Stimulated activated CD4-positive, alpha-beta T cell treated with anti-CD3 and anti-CD28 coated beads, Interleukin-4, amount 100 ng/mL, for 4 hours (primary cell): ENCODE measurements around the gene GMNN.
A peak's percentile ranks its signal among the peaks of the same experiment; 100 is the strongest.
"Not testable (repeated sequence)": the region's sequence is repeated elsewhere in the genome, so short reads cannot be mapped to it uniquely, and the experiment has no call there.

Source experiments
- DNase-seq, 2 experiments: peaks; one replicate each; pipeline ENCODE4 v3.0.0-alpha.2; 2020

The GMNN gene

DNA sequence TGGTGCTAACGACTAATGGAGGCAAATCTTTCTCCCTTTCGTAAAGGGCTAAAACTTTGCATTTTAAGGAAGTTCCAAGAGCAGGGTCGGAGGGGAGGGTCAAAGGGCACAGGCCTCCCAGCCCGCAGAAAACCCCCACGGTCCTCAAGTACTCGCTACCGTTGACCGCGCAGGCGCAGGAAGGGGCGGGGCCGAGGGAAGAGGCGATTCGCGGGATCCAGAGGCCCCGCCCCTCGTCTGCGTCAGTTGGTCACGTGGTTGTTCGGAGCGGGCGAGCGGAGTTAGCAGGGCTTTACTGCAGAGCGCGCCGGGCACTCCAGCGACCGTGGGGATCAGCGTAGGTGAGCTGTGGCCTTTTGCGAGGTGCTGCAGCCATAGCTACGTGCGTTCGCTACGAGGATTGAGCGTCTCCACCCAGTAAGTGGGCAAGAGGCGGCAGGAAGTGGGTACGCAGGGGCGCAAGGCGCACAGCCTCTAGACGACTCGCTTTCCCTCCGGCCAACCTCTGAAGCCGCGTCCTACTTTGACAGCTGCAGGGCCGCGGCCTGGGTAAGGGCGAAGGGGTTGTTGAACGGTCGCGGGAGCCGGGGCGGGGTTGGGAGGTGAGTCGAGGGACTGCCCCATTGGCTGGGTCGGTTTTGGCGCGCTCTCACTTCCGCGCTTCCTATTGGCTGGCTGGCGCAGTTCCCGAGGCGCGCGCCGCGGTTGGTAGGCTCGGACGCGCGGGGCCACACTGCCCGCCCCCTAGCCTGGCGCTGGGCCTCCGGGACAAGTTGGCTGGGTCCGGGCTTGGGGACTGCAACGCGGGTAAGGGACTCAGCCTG is at the start of gene GMNN:
GMNN (plus strand) TSS at position 242 of the 824 bp plus-strand sequence. CDS start 2,310 bp downstream, outside the sequence.
- peak; percentile 96 to 100 for DNase-seq

DNA sequence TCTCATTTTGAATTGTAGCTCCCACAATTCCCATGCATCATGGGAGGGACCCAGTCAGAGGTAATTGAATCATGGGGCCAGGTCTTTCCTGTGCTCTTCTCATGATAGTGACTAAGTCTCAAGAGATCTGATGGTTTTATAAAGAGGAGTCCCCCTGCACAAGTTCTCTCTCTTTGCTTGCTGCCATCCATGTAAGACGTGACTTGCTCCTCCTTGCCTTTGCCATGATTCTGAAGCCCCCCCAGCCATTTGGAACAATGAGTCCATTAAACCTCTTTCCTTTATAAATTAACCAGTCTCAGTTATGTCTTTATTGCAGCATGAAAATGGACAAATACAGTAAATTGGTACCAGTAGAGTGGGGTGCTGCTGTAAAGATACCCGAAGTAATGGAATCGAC is 44.1 kb upstream of the GMNN start:
- not testable (repeated sequence) for DNase-seq

DNA sequence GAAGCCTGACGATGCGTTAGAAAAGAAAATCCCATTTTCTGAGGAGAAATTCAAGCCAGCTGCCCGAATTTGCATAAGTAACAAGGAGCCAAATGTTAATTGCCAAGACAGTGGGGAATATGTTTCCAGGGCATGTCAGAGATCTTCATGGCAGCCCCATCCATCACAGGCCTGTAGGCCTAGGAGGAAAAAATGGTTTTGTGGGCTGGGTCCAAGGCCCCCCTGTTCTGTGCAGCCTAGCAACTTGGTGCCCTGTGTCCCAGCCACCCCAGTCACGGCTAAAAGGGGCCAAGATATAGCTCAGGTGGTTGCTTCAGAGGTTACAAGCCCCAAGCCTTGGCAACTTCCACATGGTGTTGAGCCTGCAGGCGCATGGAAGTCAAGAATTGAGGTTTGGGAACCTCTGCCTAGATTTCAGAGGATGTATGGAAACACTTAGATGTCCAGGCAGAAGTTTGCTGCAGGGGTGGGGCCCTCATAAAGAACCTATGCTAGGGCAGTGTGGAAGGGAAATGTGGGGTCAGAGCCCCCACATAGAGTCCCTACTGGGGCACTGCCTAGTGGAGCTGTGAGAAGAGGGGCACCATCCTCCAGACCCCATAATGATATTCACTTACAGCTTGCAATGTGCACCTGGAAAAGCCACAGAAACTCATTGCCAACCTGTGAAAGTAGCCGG is 43.1 kb upstream of the GMNN start:
- not testable (repeated sequence) for DNase-seq

DNA sequence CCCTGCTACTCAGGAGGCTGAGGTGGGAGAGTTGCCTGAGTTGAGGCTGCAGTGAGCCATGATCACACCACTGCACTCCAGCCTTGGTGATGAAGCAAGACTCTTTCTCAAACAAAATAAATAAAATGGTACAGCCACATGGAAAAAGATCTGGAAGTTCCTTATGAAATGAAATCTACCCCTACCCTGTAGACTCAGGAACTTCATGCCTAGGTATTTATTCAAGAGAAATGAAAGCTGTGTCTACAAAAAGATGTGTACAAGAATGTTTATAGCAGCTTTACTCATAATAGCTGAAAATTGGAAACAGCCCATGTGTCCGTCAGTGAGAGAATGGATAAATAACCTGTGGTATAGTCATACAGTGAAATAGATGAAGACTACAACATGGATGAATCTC is 40.6 kb upstream of the GMNN start:
- DNase-seq: no peak

DNA sequence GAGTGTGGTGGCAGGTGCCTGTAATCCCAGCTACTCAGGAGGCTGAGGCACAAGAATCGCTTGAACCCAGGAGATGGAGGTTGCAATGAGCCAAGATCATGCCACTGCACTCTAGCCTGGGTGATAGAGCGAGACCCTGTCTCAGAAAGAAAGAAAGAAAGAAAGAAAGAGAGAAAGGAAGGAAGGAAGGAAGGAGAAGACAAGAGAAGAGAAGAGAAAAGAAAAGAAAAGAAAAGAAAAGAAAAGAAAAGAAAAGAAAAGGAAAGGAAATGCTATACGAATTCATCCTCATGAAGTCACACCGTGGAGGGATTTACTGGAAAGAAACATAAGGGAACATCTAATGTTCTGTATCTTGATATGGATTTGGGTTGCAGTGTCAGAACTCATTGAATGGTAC is 40.0 kb upstream of the GMNN start:
- DNase-seq: not testable (repeated sequence)

DNA sequence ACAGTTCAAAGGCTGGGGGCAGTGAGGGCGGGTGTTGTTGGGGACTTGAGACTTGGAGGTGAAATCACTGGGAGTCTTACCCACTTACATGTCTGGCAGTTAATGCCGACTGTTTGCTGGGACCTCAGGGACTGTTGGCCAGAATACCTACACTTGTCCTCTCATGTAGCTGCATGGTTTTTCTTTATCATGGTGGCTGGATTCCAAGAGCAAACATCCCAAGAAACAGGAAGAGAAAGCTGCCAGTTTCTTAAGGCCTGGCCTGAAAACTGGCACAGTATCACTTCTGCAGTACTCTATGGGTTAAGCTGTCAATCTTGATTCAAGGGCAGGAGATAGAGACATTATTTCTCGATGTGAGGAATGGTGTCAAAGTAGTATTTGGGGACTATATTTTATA is 36.0 kb upstream of the GMNN start:
- no peak for DNase-seq

DNA sequence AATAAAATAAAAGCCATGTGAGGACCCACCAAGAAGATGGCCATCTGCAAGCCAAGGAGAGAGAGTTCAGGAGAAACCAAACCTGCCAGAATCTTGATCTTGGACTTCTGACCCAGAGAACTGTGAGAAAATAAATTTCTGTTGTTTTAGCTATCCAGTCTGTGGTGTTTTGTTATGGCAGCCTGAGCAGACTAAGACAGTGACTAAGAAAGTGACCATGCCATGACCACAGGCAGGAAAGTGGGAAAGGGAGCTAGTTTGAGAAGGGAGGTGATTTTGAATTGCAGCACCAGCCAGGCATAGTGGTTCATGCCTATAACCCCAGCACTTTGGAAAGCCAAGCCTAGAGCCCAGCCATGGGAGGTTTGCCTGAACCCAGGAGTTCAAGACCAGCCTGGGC is 33.9 kb upstream of the GMNN start:
- no peak for DNase-seq

DNA sequence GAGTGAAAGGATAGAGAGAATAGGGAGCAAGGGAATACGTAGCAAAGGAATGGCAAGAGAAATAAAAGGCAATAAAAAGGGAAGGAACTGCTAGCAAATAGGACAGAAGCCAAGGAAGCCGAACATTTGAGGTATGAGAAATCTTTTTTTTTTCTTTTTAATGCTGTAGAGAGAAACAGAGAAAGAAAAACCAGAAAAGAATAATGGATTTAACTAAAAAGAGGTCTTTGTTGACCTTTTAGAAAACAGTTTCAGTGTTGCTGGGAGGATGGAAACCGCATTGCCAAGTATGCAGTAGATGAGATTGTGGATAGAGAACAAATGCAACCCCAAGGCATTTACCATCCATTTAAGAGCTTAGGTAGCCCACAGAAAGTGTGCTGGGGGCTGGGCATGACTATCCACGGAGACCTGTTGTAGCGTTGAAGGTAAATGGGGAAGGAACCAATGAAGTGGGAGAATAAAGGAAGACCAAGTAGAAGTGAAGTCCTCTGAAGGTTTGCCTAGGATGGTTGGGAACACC is 32.5 kb upstream of the GMNN start:
- no peak for DNase-seq

DNA sequence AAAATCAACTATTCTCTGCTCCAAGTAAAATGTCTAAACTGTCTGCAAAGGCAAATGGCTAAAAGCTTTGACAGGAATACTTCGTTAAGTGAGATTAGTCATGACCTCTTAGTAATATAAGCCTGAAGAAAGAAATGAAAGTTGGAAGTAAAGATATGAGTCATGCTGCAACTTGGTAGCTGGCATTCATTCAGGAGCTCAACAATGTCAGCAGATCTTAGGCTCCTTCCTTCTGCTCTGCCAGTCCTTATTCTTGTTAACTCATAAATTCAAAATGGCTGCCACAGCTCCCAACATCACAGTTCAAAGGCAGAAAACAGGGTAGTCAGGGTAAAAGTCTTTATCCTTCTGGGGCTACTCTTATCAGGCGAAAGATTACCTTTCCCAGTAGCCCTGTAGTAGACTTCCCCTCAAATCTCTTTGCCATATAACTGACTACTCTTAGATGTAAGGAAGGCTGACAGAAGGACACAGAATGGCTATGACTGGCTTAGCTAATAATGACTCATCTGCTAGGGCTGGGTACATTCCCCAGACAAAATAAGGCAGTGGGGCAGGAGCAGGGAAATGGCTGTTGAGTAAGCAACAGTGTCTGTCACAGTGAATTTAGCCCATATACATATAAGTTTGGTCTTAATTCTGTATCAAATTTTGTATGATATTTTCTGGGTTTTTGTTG is 31.3 kb upstream of the GMNN start:
- DNase-seq: peak in 1 of 2 experiments; percentile 7

DNA sequence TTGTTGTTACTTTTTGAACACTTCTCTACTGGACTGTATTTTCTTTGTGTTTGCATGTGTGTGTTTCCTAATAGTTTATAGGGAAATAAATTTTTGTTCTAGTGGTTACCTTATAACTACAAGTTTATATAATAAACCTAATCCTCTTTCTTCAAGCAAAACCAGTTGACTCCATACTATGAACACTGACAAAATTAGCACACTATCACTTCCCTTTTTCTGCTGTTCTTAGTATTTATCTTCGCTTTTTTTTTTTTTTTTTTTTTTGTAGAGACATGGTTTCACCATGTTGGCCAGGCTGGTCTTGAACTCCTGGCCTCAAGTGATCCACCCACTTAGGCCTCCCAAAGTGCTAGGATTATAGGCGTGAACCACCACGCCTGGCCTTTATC is 30.8 kb upstream of the GMNN start:
- DNase-seq: no peak

DNA sequence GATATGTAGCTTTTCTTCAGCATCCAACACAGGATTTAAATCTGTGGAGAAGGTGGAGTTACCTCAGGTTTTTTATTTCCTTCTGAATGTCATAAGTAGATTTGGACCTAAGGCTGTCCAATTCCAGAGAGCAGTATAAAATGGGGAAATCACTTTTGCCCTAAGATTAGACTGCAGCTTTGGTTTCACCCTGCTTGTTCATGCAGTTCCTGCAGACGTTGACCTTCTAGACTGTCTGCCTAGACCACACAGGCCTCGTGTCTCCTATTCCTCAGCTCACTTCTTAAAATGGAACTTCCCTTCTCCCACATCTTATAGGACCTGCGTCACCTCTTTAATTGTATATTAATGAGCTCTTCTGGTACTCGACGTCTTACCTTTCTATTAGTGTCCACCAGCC is 29.8 kb upstream of the GMNN start:
- no peak for DNase-seq

DNA sequence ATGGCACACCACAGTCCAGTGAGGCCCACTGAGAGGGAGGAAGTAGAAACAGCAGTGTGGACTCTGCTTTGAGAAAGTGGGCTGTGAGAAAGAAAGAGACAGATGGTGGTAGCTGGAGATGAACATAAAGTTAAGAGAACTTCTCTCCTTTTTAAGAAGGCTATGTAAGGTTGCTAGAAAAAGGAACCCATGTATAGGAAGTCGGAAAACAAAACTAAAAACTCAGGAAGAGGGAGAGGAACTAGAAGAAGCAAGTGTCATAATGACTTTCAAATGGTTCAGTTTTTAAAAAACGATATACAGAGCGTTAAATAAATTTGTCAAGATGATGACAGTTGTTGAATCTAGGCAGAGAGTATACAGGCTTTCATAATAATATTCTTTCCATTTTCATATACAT is 25.4 kb upstream of the GMNN start:
- DNase-seq: no peak

DNA sequence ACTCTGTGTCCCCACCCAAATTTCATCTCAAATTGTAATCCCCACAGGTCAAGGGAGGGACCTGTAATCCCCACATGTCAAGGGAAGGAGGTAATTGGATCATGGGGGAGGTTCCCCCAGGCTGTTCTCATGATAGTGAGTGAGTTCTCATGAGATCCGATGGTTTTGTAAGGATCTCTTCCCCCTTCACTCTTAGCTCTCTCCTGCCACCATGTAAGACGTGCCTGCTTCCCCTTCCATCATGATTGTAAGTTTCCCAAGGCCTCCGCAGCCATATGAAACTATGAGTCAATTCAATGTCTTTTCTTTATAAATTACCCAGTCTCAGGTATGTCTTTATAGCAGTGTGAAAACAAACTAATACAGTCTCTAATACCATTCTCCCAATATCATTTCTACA is 23.9 kb upstream of the GMNN start:
- DNase-seq: not testable (repeated sequence)

DNA sequence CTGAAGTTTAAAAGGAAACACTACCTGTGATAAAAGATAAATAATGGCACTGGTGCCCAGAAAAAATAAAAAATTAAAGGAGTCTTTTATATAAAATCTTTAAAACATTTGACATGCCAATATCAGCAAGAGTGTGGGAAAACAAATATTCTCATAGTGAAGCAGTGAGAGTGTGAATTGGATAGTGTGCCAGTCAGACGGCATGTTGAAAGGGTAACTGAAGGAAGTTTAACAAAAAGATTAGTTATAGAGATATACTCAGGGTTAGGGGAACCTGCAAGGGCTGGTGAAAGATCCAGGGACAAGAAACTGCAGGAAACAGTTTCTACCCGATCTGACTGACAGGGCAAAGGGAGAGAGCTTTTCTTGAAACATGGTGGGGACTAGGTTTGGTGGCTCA is 22.2 kb upstream of the GMNN start:
- DNase-seq: no peak

DNA sequence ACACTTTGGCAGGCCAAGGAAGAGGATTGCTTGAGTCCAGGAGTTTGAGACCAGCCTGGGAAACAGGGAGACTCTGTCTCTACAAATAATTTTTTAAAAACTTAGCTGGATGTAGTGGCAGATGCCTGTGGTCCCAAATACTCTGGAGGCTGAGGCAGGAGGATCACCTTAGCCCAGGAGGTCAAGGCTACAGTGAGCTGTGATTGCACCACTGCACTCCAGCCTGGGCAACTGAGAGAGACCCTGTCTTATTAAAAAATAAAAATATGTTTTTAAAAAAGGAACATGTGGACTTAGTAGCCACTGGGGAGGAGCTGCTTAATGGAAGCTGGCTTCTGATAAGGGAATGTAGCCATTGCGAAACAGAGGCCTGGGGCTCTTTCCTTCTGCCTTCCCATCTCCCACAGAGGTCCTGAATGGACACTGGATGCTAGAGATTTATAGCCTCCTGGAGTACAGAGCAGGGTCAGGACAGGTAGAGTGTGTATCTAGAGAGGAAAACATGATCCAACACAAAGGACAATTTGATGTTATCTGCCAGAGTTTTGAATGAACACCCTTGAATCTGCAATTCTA is 21.7 kb upstream of the GMNN start:
- no peak for DNase-seq

DNA sequence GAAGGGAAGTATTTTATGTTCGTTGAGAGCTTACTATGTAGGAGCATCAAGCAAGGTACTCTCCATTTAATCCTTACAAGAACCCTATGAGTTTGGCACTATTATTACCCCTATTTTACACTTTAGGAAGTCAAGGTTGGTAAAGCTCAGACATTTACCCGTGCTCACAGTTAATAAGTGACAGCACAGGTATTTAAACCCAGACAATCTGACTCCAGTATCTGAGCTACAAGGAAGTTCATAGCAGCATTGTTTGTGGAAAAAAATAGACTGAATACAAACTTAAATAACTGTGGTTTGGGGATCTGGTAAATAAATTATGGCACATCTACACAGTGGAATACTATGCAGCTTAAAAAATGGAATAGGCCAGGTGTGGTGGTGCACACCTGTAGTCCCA is 21.2 kb upstream of the GMNN start:
- no peak for DNase-seq

DNA sequence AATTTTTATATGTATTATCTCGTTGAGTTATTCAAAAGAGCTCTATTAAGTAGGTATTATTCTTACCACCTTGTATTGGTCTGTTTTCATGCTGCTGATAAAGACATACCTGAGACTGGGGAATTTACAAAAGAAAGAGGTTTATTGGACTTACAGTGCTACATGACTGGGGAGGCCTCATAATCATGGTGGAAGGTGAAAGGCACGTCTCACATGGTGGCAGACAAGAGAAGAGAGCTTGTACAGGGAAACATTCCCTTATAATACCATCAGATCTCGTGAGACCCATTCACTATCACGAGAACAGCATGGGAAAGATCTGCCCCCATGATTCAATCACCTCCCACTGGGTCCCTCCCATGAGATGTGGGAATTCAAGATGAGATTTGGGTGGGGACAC is 20.4 kb upstream of the GMNN start:
- DNase-seq: not testable (repeated sequence)

DNA sequence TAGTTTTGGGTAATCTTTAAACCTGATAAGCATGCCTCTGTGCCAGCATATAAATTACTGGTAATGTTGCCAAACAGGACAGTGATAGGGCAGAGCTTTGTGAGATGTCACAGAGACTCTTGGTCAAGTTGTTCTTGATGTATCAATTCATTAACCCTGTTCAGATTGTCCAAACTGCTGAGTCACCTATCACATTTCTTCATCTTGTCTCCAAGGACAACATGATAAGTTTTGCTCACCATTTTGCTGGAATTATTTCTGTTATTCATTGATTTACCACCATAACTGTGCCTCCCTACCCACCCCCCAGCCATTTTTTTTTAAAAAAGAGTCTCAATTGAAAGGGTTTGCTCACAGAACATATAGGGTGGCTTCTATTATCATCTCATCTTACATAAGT is 19.5 kb upstream of the GMNN start:
- DNase-seq: no peak

DNA sequence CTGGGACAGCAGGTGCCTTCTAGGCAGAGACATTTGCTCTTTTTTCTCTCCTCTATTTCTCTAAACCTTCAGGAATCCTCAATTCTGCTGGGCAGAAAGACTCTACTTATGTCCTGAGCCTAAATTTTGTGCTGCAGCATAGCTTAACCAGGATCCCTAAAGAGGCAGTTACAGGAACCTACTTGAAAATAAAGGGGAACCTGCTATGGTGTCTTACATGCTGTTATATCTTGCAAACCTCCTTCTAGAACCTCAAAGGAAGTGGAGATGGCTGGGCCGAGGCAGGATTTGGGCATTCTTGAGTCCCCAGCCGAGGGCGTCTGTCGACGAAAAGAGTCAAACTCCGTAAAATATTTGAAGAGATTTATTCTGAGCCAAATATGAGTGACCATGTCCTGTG is 17.1 kb upstream of the GMNN start:
- DNase-seq: no peak

DNA sequence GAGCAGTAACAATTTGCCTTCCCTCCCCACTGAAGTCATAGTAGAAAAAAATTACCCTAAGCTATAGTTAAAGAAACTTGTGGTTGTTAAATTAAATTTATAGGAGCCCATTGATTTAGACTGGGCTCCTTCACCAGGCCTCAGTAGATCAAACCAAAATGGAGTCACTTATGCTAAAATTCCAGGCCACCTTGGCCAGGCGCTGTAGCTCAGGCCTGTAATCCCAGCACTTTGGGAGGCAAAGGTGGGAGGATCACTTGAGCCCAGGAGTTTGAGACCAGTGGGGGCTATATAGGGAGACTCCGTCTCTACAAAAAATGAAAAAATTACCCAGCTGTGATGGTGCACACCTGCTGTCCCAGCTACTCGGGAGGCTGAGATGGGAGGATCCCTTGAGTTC is 15.0 kb upstream of the GMNN start:
- DNase-seq: no peak

DNA sequence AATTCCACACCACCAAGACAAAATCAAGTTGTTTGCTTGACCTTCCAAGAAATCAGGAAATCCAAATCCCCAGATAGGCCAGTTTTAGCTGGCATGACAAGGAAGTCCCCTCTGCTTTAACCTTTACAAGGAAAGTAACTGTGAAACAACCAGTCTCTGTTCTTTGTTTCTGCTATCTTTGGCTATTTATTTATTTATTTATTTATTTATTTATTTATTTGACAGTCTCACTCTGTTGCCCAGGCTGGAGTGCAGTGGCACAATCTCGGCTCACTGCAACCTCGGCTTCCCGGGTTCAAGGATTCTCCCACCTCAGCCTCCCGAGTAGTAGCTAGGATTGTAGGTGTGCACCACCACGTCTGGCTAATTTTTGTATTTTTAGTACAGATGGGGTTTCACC is 14.5 kb upstream of the GMNN start:
- DNase-seq: no peak

DNA sequence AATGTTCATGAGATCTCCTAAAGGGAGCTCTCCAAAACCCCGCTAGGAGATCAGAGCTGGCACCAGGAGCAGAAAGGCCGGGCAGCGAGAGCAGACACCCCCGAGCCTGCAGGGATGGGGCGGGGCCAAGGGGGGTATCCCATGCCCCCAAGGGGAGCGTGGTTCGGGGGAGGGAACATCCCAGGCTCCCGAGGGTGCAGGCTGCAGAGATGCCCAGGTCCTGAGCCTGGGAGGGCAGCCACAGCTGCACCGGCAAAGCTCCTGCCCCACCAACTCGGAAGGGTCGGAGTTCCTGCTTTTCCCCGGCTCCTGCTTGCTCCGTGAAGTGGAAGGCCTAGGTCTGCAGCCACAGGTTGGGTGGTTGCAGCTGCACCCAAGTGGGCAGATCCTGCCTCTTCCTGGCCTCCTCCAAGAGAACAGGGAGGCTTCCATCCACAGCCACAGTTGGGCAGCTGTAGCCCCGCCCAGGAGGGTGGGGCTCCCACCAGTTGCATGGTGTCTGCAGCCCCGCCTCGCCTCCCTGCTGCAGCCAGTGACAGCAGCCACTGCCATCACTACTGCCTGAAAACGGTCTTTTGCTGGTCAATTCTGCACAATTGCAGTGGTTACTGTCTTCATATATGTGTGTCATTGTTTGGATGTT is 13.4 kb upstream of the GMNN start:
- DNase-seq: no peak

DNA sequence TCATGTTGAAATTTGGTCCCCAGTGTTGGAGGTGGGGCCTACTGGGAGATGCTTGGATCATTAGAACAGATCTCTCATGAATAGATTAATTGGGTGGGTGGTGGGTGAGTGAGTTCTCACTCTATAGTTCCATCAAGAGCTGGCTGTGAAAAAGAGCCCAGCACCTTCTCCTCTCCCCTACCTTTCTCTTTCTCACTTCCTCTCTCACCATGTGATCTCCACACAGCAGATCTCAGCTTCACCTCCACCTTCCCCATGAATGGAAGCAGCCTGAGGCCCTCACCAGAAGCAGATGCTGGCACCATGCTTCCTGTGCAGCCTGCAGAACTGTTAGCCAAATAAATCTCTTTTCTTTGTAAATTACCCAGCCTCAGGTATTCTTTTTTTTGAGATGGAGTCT is 12.9 kb upstream of the GMNN start:
- DNase-seq: no peak
